Activated CD4-positive, alpha-beta T cell treated with anti-CD3 and anti-CD28 coated beads, Interleukin-2, amount 50 U/mL, for 4 hours (primary cell): ENCODE data around the gene C1QTNF1.
"Not testable (repeated sequence)": the region's sequence is repeated elsewhere in the genome, so short reads cannot be mapped to it uniquely, and the experiment has no call there.

Experiments
- DNase-seq, 2 experiments: peaks; one replicate each; pipeline ENCODE4 v3.0.0-alpha.2; 2020

Gene C1QTNF1

GRCh38 chr17:79026376-79027273, 2.7 kb downstream of the C1QTNF1 start:
- no peak for DNase-seq

- DNase-seq, result no peak
Observed at GRCh38 chr17:79027274-79027924, 3.4 kb downstream of the C1QTNF1 start.

GRCh38 chr17:79027925-79028491, 4.0 kb downstream of the C1QTNF1 start:
- DNase-seq, result no peak

GRCh38 chr17:79028496-79029326, 4.7 kb downstream of the C1QTNF1 start:
- DNase-seq, result no peak

- DNase-seq, result no peak
Observed at GRCh38 chr17:79029327-79030009, 5.5 kb downstream of the C1QTNF1 start.

GRCh38 chr17:79030636-79031035, 6.7 kb downstream of the C1QTNF1 start:
- DNase-seq, result not testable (repeated sequence)

- DNase-seq, result no peak
Observed at GRCh38 chr17:79031996-79032875, 8.3 kb downstream of the C1QTNF1 start.

GRCh38 chr17:79033046-79033616, 9.2 kb downstream of the C1QTNF1 start:
- DNase-seq, result no peak

- no peak for DNase-seq
Observed at GRCh38 chr17:79033741-79034501, 10.0 kb downstream of the C1QTNF1 start.

- no peak for DNase-seq
Observed at GRCh38 chr17:79034931-79035485, 11.0 kb downstream of the C1QTNF1 start.

- no peak for DNase-seq
Observed at GRCh38 chr17:79035686-79036085, 11.7 kb downstream of the C1QTNF1 start.

- DNase-seq, result no peak
Observed at GRCh38 chr17:79036181-79036580, 12.2 kb downstream of the C1QTNF1 start.

GRCh38 chr17:79036596-79036995, 12.6 kb downstream of the C1QTNF1 start:
- DNase-seq, result no peak

- no peak for DNase-seq
Observed at GRCh38 chr17:79038545-79039135, 14.7 kb downstream of the C1QTNF1 start.

- no peak for DNase-seq
Observed at GRCh38 chr17:79039171-79039570, 15.2 kb downstream of the C1QTNF1 start.

- DNase-seq, result no peak
Observed at GRCh38 chr17:79039886-79040285, 15.9 kb downstream of the C1QTNF1 start.

- no peak for DNase-seq
Observed at GRCh38 chr17:79041041-79041570, 17.1 kb downstream of the C1QTNF1 start.

- DNase-seq, result no peak
Observed at GRCh38 chr17:79041723-79042420, 17.9 kb downstream of the C1QTNF1 start.
